ENCODE measurements around the gene BCAR3. TPM values are rescaled to one million over a fixed set of nuclear protein-coding genes. Genes with fewer than 3 reads are reported as not detected.

The BCAR3 gene
- total and polyA plus RNA-seq, 2 of the 4 experiments (the other 2 are of a cell fraction): 41.4 to 46.4 TPM

GRCh38 chr1:93600663-93601062 is 81.0 kb downstream of the BCAR3 start:
- BruUV-seq (replicated peaks): no TSS peak
- H2BK20ac ChIP-seq (ENCODE audit: low read depth, low read length): no peak overlapping the region
- H3K56ac ChIP-seq (ENCODE audit: extremely low read depth, insufficient read depth, low read length): no peak overlapping the region
- dilution Hi-C loops (cut with HindIII; ENCODE audit: low sequenced_read_pairs, unreplicated experiment) (no loop called here), in situ Hi-C loops (cut with MboI; ENCODE audit: low sequenced_read_pairs) (no loop called here), intact Hi-C loops (cut with micrococcal nuclease) (no loop called here)
- no peaks in the 10 kb centered on the region for H3K9me3 ChIP-seq (ENCODE audit: control insufficient read depth, insufficient read depth, low read length)
- H4K8ac ChIP-seq (ENCODE audit: low read depth in 2 of 2, low read length in 2 of 2): no peak overlapping the region
- H3K18ac ChIP-seq (ENCODE audit: low read depth, low read length): no peak overlapping the region
- ATAC-seq (ENCODE audit: low read depth): no peak
- no peak overlapping the region for H3K27ac ChIP-seq (ENCODE audit: insufficient read depth, low read length)
- H3K23ac ChIP-seq (ENCODE audit: low read depth, low read length): no peak overlapping the region
- H4K20me1 ChIP-seq (ENCODE audit: insufficient read depth, low read length): peaks cover 93% of the 10 kb centered on the region
- H3K14ac ChIP-seq (replicated peaks; ENCODE audit: low read depth, low read length): no peak overlapping the region
- H2AK5ac ChIP-seq (ENCODE audit: low read depth, low read length): no peak overlapping the region
- H2BK15ac ChIP-seq (ENCODE audit: low read depth, low read length): no peak overlapping the region
- H4K91ac ChIP-seq (ENCODE audit: insufficient read depth, low read depth, low read length): no peak overlapping the region
- POLR2A ChIA-PET (ENCODE audit: unreplicated experiment): no interaction called here
- no peak overlapping the region for H2AK9ac ChIP-seq (replicated peaks; ENCODE audit: low read depth, low read length, poor library complexity)
- 100% methylated on average over 1 of the region's 2 CpGs; no CpG with 5 or more reads in 1 of the 2 experiments for WGBS, 2 experiments (ENCODE audit: extremely low coverage in 2 of 2, insufficient read length in 1 of 2)
- no peak overlapping the region for H3K4ac ChIP-seq (ENCODE audit: low read depth, low read length)
- no peak overlapping the region for H2AFZ ChIP-seq (replicated peaks; ENCODE audit: low read length, poor library complexity)
- no peak overlapping the region for H2BK120ac ChIP-seq (ENCODE audit: low read depth, low read length)
- H4K5ac ChIP-seq (ENCODE audit: low read depth, low read length): no peak overlapping the region
- CTCF ChIA-PET: no interaction called here
- no peak overlapping the region for H3K4me2 ChIP-seq (ENCODE audit: low read depth, low read length)
- peaks cover 53 to 97% of the 10 kb centered on the region in 2 experiments for H3K79me1 ChIP-seq (ENCODE audit: low read depth in 1 of 2, low read length in 2 of 2)
- no peak overlapping the region for H2BK5ac ChIP-seq (ENCODE audit: low read depth, low read length, poor library complexity, severe bottlenecking)
- DNase-seq: no peak
- H3K4me3 ChIP-seq (ENCODE audit: insufficient read depth, low read depth, low read length): no peak overlapping the region
- peaks cover 55% of the 10 kb centered on the region for H3K9me1 ChIP-seq (ENCODE audit: insufficient read depth, low read length)
- H3K27me3 ChIP-seq (ENCODE audit: control insufficient read depth, insufficient read depth, low read length): no peaks in the 10 kb centered on the region
- no peaks in the 10 kb centered on the region for H3K36me3 ChIP-seq (ENCODE audit: control insufficient read depth, insufficient read depth, low read length)
- no peak overlapping the region for H3K9ac ChIP-seq (ENCODE audit: low read depth, low read length)
- no peak for TF ChIP-seq USF2 (IDR thresholded peaks at IDR 0.05; ENCODE audit: low read depth, low read length)
- no peak for TF ChIP-seq RCOR1 (IDR thresholded peaks at IDR 0.05; ENCODE audit: insufficient replicate concordance, low read length)
- TF ChIP-seq RAD21 (IDR thresholded peaks at IDR 0.05; ENCODE audit: low read length): no peak
- no peak for TF ChIP-seq MAZ (IDR thresholded peaks at IDR 0.05; ENCODE audit: borderline replicate concordance, low read depth, low read length)
- peaks cover 22% of the 10 kb centered on the region for H3K4me1 ChIP-seq (ENCODE audit: control insufficient read depth, insufficient read depth, low read length)

Data from IMR-90 (cell line).